ENCODE results near the gene SOCS2.

GRCh38 chr12:93587611-93588010 lies 15.1 kb downstream of the SOCS2 start:
- TF ChIP-seq EZH2phosphoT487 (IDR thresholded peaks at IDR 0.05; ENCODE audit: borderline replicate concordance, low read depth, low read length) (no peak), CTCF (conservative IDR thresholded peaks at IDR 0.05; ENCODE audit: low read length) (no peak)
